Thoracic aorta (tissue), 2 donors: ENCODE measurements around the gene INPP5A. TPM values are rescaled to one million over a fixed set of nuclear protein-coding genes. Genes with fewer than 3 reads are reported as not detected.

Source experiments
- ATAC-seq: fragments of 150-250 bp; one replicate; pipeline ENCODE4 v1.8.0; 2017; ENCODE audit warnings: low read depth; ENCODE audit not compliant: insufficient number of reproducible peaks, low FRiP score
- DNase-seq: peaks from one replicate; pipeline ENCODE4 v3.0.0-alpha.2; 2020; ENCODE audit warnings: low spot score
- H3K27ac ChIP-seq, 2 donors: fragments of 200-600 bp; sonication (generic); 1 replicate in 1 of 2; 2 replicates in 1 of 2; pipeline ENCODE4 v1.5.1; 2016; ENCODE audit warnings: mild to moderate bottlenecking in 2 of 2, moderate library complexity in 2 of 2
- H3K27me3 ChIP-seq: fragments of 200-600 bp; sonication (generic); replicated peaks from 2 replicates; pipeline ENCODE4 v1.6.0; 2016; ENCODE audit warnings: mild to moderate bottlenecking; ENCODE audit not compliant: insufficient read depth
- H3K36me3 ChIP-seq: fragments of 200-600 bp; sonication (generic); one replicate; pipeline ENCODE4 v1.5.1; 2016
- H3K4me1 ChIP-seq, 2 donors: fragments of 200-600 bp; sonication (generic); 1 replicate in 1 of 2; 2 replicates in 1 of 2; pipeline versions ENCODE4 v1.5.1 to v1.6.0; 2016; ENCODE audit warnings: low read depth in 2 of 2, mild to moderate bottlenecking in 1 of 2; ENCODE audit not compliant: control insufficient read depth in 1 of 2
- H3K4me3 ChIP-seq: fragments of 200-600 bp; sonication (generic); 2 replicates; pipeline ENCODE4 v1.5.1; 2016; ENCODE audit warnings: mild to moderate bottlenecking
- H3K9me3 ChIP-seq: fragments of 200-600 bp; sonication (generic); 2 replicates; pipeline ENCODE4 v1.5.1; 2016
- CTCF ChIP-seq: fragments of 200-600 bp; sonication (generic); IDR thresholded peaks from one replicate; pipeline ENCODE4 v1.5.1; 2019; ENCODE audit warnings: antibody characterized with exemption
- total RNA-seq, 2 donors: library from RNA; depleted of rRNA; stranded (reverse); fragments of >200 nt; gene quantifications; one replicate each; pipeline versions ENCODE4 v1.1.0 to v1.2.3, GENCODE V29; 2016

The INPP5A gene
- total RNA-seq, 2 donors from 2014 or later = 120 to 142 TPM

GRCh38 chr10:132600416-132600815 is 62.8 kb downstream of the INPP5A start:
- no peak for TF ChIP-seq CTCF
- Histone ChIP-seq H3K27ac (no peak overlapping the region), H3K9me3 (no peaks in the 10 kb centered on the region), H3K27me3 (no peaks in the 10 kb centered on the region), H3K4me1 (peaks cover 12 to 56% of the 10 kb centered on the region in 2 donors), H3K4me3 (no peak overlapping the region), H3K36me3 (no peaks in the 10 kb centered on the region)
- DNase-seq = no peak
- no peak for ATAC-seq

- no peaks in the 10 kb centered on the region for H3K27me3 ChIP-seq
- no peaks in the 10 kb centered on the region for H3K36me3 ChIP-seq
- H3K4me3 ChIP-seq = no peak overlapping the region
- H3K9me3 ChIP-seq = no peaks in the 10 kb centered on the region
- H3K4me1 ChIP-seq = peaks cover under 1 to 56% of the 10 kb centered on the region in 2 donors
- no peak for DNase-seq
- no peak for TF ChIP-seq CTCF
- no peak for ATAC-seq
- no peak overlapping the region for H3K27ac ChIP-seq
Observed at GRCh38 chr10:132601567-132601966, 64.0 kb downstream of the INPP5A start.

GRCh38 chr10:132602614-132603013 is 65.0 kb downstream of the INPP5A start:
- H3K4me1 ChIP-seq = peaks cover 8 to 56% of the 10 kb centered on the region in 2 donors
- no peak for TF ChIP-seq CTCF
- H3K4me3 ChIP-seq = no peak overlapping the region
- no peaks in the 10 kb centered on the region for H3K27me3 ChIP-seq
- H3K9me3 ChIP-seq = no peaks in the 10 kb centered on the region
- H3K27ac ChIP-seq = no peak overlapping the region
- no peak for DNase-seq
- H3K36me3 ChIP-seq = no peaks in the 10 kb centered on the region
- ATAC-seq = no peak

- no peaks in the 10 kb centered on the region for H3K27me3 ChIP-seq
- ATAC-seq = no peak
- DNase-seq = no peak
- H3K4me3 ChIP-seq = no peak overlapping the region
- H3K27ac ChIP-seq = no peak overlapping the region
- H3K36me3 ChIP-seq = no peaks in the 10 kb centered on the region
- H3K9me3 ChIP-seq = no peaks in the 10 kb centered on the region
- H3K4me1 ChIP-seq = peaks cover 8 to 60% of the 10 kb centered on the region in 2 donors
- no peak for TF ChIP-seq CTCF
Observed at GRCh38 chr10:132603851-132604533, 66.4 kb downstream of the INPP5A start.

GRCh38 chr10:132604686-132605085 is 67.1 kb downstream of the INPP5A start:
- H3K27ac ChIP-seq = no peak overlapping the region

More at GRCh38 chr10:132604686-132605085, 67.1 kb downstream of the INPP5A start:
- ATAC-seq (no peak), DNase-seq (no peak)
- Histone ChIP-seq H3K27me3 (no peaks in the 10 kb centered on the region), H3K9me3 (no peaks in the 10 kb centered on the region), H3K4me3 (no peak overlapping the region), H3K36me3 (no peaks in the 10 kb centered on the region), H3K4me1 (peaks cover 8 to 60% of the 10 kb centered on the region in 2 donors)
- no peak for TF ChIP-seq CTCF
